H9 (cell line): ENCODE measurements around the gene CDH18. TPM values are rescaled to one million over a fixed set of nuclear protein-coding genes. Genes with fewer than 3 reads are reported as not detected.

Experiments used
- DNase-seq: peaks from one replicate; pipeline ENCODE4 v3.0.0-alpha.2; 2017
- H2AFZ ChIP-seq: one replicate; pipeline ENCODE4 v1.6.1; 2013; ENCODE audit warnings: mild to moderate bottlenecking, low read length, control low read depth, moderate library complexity
- H2AK5ac ChIP-seq: 2 replicates; pipeline ENCODE4 v1.6.1; 2013; ENCODE audit warnings: low read length, control low read depth, mixed read lengths; ENCODE audit not compliant: insufficient read length
- H2BK120ac ChIP-seq: one replicate; pipeline ENCODE4 v1.6.1; 2013; ENCODE audit warnings: low read depth, mild to moderate bottlenecking, low read length, control low read depth, inconsistent platforms; ENCODE audit not compliant: poor library complexity, severe bottlenecking
- H2BK12ac ChIP-seq: 2 replicates; pipeline ENCODE4 v1.6.1; 2013; ENCODE audit warnings: low read length, control low read depth, mixed read lengths, low read depth; ENCODE audit not compliant: insufficient read length
- H2BK15ac ChIP-seq: 2 replicates; pipeline ENCODE4 v1.6.1; 2013; ENCODE audit warnings: low read depth, low read length, control low read depth
- H2BK20ac ChIP-seq: one replicate; pipeline ENCODE4 v1.6.1; 2013; ENCODE audit warnings: low read depth, mild to moderate bottlenecking, low read length, control low read depth, inconsistent platforms; ENCODE audit not compliant: poor library complexity, severe bottlenecking
- H2BK5ac ChIP-seq: 2 replicates; pipeline ENCODE4 v1.6.1; 2013; ENCODE audit warnings: low read length, control low read depth, mixed read lengths; ENCODE audit not compliant: insufficient read length
- H3K14ac ChIP-seq: 2 replicates; pipeline ENCODE4 v1.6.1; 2013; ENCODE audit warnings: low read length, control low read depth; ENCODE audit not compliant: insufficient read depth
- H3K18ac ChIP-seq: 2 replicates; pipeline ENCODE4 v1.6.1; 2013; ENCODE audit warnings: low read depth, mild to moderate bottlenecking, mixed read lengths, low read length, control low read depth; ENCODE audit not compliant: insufficient read length
- H3K23ac ChIP-seq: 2 replicates; pipeline ENCODE4 v1.6.1; 2013; ENCODE audit warnings: low read length, control low read depth, mixed read lengths, low read depth; ENCODE audit not compliant: insufficient read length
- H3K23me2 ChIP-seq: 2 replicates; pipeline ENCODE4 v1.6.1; 2013; ENCODE audit warnings: low read depth, mild to moderate bottlenecking, mixed read lengths, low read length, control low read depth; ENCODE audit not compliant: insufficient read length, poor library complexity, severe bottlenecking
- H3K27ac ChIP-seq: 2 replicates; pipeline ENCODE4 v1.5.1; 2013; ENCODE audit warnings: low read length, control low read depth, mixed read lengths, low read depth; ENCODE audit not compliant: insufficient read length
- H3K27me3 ChIP-seq: 2 replicates; pipeline ENCODE4 v1.6.1; 2013; ENCODE audit warnings: low read length, control low read depth, inconsistent platforms; ENCODE audit not compliant: insufficient read depth
- H3K4ac ChIP-seq: 2 replicates; pipeline ENCODE4 v1.6.1; 2013; ENCODE audit warnings: low read depth, mild to moderate bottlenecking, control low read depth, inconsistent platforms, low read length, moderate library complexity
- H3K4me1 ChIP-seq: 2 replicates; pipeline ENCODE4 v1.6.1; 2013; ENCODE audit warnings: low read length, control low read depth, inconsistent platforms; ENCODE audit not compliant: insufficient read depth
- H3K4me2 ChIP-seq: 2 replicates; pipeline ENCODE4 v1.6.1; 2013; ENCODE audit warnings: low read length, control low read depth, mixed read lengths; ENCODE audit not compliant: insufficient read length, insufficient read depth
- H3K56ac ChIP-seq: 2 replicates; pipeline ENCODE4 v1.6.1; 2013; ENCODE audit warnings: low read depth, mild to moderate bottlenecking, mixed read lengths, low read length, control low read depth; ENCODE audit not compliant: insufficient read length
- H3K79me1 ChIP-seq: 2 replicates; pipeline ENCODE4 v1.6.1; 2013; ENCODE audit warnings: low read depth, mild to moderate bottlenecking, moderate library complexity, low read length, control low read depth, inconsistent platforms; ENCODE audit not compliant: insufficient read depth, poor library complexity, severe bottlenecking
- H3K79me2 ChIP-seq: 2 replicates; pipeline ENCODE4 v1.6.1; 2013; ENCODE audit warnings: low read length, control low read depth, inconsistent platforms; ENCODE audit not compliant: insufficient read depth
- H3K9ac ChIP-seq: 2 replicates; pipeline ENCODE4 v1.6.1; 2013; ENCODE audit warnings: low read length, control low read depth, mixed read lengths; ENCODE audit not compliant: insufficient read length; ENCODE audit errors: extremely low read depth
- H3K9me3 ChIP-seq: one replicate; pipeline ENCODE4 v1.6.1; 2013; ENCODE audit warnings: low read depth, low read length, inconsistent platforms; ENCODE audit not compliant: control insufficient read depth
- H3T11ph ChIP-seq: one replicate; pipeline ENCODE4 v1.6.1; 2013; ENCODE audit warnings: mild to moderate bottlenecking, low read length, control low read depth, inconsistent platforms
- H4K20me1 ChIP-seq: one replicate; pipeline ENCODE4 v1.6.1; 2013; ENCODE audit not compliant: control insufficient read depth, insufficient read length, insufficient read depth
- H4K5ac ChIP-seq: 2 replicates; pipeline ENCODE4 v1.6.1; 2013; ENCODE audit warnings: low read depth, mild to moderate bottlenecking, mixed read lengths, low read length, control low read depth; ENCODE audit not compliant: insufficient read length
- H4K8ac ChIP-seq: replicated peaks from 2 replicates; pipeline ENCODE4 v1.6.1; 2013; ENCODE audit warnings: low read length, control low read depth, mixed read lengths, low read depth; ENCODE audit not compliant: insufficient read length
- H4K91ac ChIP-seq: 2 replicates; pipeline ENCODE4 v1.6.1; 2013; ENCODE audit warnings: low read depth, mild to moderate bottlenecking, moderate library complexity, mixed read lengths, low read length, control low read depth; ENCODE audit not compliant: insufficient read length
- H3K27ac Mint-ChIP-seq, 3 experiments: 2 replicates in 2 of 3; 3 replicates in 1 of 3; pipeline ENCODE4 v1.8.0; 2020 to 2021; ENCODE audit warnings: mixed read lengths in 3 of 3, mild to moderate bottlenecking in 1 of 3, moderate library complexity in 1 of 3
- H3K27me3 Mint-ChIP-seq: 2 replicates; pipeline ENCODE4 v1.8.0; 2021; ENCODE audit warnings: low read depth, mild to moderate bottlenecking, moderate library complexity, mixed read lengths
- H3K36me3 Mint-ChIP-seq, 3 experiments: 2 replicates in 2 of 3; 3 replicates in 1 of 3; pipeline ENCODE4 v1.8.0; 2020 to 2021; ENCODE audit warnings: low read depth in 3 of 3, mixed read lengths in 3 of 3; ENCODE audit not compliant: insufficient read depth in 1 of 3
- H3K4me1 Mint-ChIP-seq, 2 experiments: 2 replicates each; pipeline ENCODE4 v1.8.0; 2020; ENCODE audit warnings: mixed read lengths in 2 of 2
- H3K4me3 Mint-ChIP-seq, 2 experiments: 2 replicates in 1 of 2; 3 replicates in 1 of 2; pipeline ENCODE4 v1.8.0; 2020 to 2021; ENCODE audit warnings: mild to moderate bottlenecking in 2 of 2, mixed read lengths in 2 of 2, moderate library complexity in 1 of 2
- H3K9me3 Mint-ChIP-seq, 2 experiments: 2 replicates in 1 of 2; 3 replicates in 1 of 2; pipeline ENCODE4 v1.8.0; 2020; ENCODE audit warnings: mild to moderate bottlenecking in 2 of 2, mixed read lengths in 2 of 2, moderate library complexity in 1 of 2
- CTCF ChIP-seq: fragments of 200-600 bp; sonication (generic); conservative IDR thresholded peaks from 3 replicates; pipeline ENCODE4 v1.8.0; 2021; ENCODE audit warnings: antibody characterized with exemption, mild to moderate bottlenecking
- WGBS: extraction: QIAGEN DNeasy Blood & Tissue Kit; methylation state at CpG from one replicate; pipeline ENCODE4 v1.1.7; 2013; ENCODE audit warnings: missing lambda C conversion rate, low lambda C conversion rate, mixed read lengths; ENCODE audit not compliant: insufficient read length; ENCODE audit errors: extremely low coverage; 5-methylcytosine and 5-hydroxymethylcytosine counted together
- total RNA-seq: library from RNA; stranded (reverse); gene quantifications from 2 replicates; pipeline ENCODE4 v1.2.1, GENCODE V29; 2021

The CDH18 gene
- total RNA-seq, 1 experiment from 2014 or later, result not detected

GRCh38 chr5:20032896-20033295 lies 44.9 kb upstream of the CDH18 start:
- H2AFZ ChIP-seq, result peak overlapping the region; percentile 73
- DNase-seq, result no peak
- Mint-ChIP-seq H3K36me3 (peaks cover 0 to 4% (median 2%) of the 10 kb centered on the region in 3 experiments; a peak in 2 of 7 replicates), H3K4me3 (no peak overlapping the region), H3K27ac (no peak overlapping the region; a peak in 1 of 7 replicates), H3K27me3 (no peaks in the 10 kb centered on the region), H3K9me3 (peaks cover 0 to 4% of the 10 kb centered on the region in 2 experiments; a peak in 3 of 5 replicates), H3K4me1 (no peaks in the 10 kb centered on the region)
- H2BK15ac ChIP-seq, result no peak overlapping the region
- WGBS, result no CpG with 5 or more reads among the region's 2 CpGs
- no peak overlapping the region for H2BK12ac ChIP-seq
- no peak overlapping the region for H3K4ac ChIP-seq
- no peak overlapping the region for H4K8ac ChIP-seq
- H3K18ac ChIP-seq, result no peak overlapping the region
- H3K56ac ChIP-seq, result no peak overlapping the region
- H3K9ac ChIP-seq, result no peak overlapping the region
- no peak overlapping the region for H3K23ac ChIP-seq
- no peaks in the 10 kb centered on the region for H3K79me1 ChIP-seq
- H2BK20ac ChIP-seq, result no peak overlapping the region
- H3K9me3 ChIP-seq, result no peaks in the 10 kb centered on the region
- no peak overlapping the region for H3K14ac ChIP-seq
- no peaks in the 10 kb centered on the region for H3K4me1 ChIP-seq
- H4K5ac ChIP-seq, result no peak overlapping the region
- no peak overlapping the region for H3K4me2 ChIP-seq
- no peak for TF ChIP-seq CTCF
- no peak overlapping the region for H3K27ac ChIP-seq
- H4K20me1 ChIP-seq, result no peaks in the 10 kb centered on the region
- H3K79me2 ChIP-seq, result no peaks in the 10 kb centered on the region
- no peak overlapping the region for H2BK120ac ChIP-seq
- no peaks in the 10 kb centered on the region for H3K23me2 ChIP-seq
- no peaks in the 10 kb centered on the region for H3K27me3 ChIP-seq
- H3T11ph ChIP-seq, result no peak overlapping the region
- no peak overlapping the region for H2AK5ac ChIP-seq
- H2BK5ac ChIP-seq, result no peak overlapping the region
- no peak overlapping the region for H4K91ac ChIP-seq
